CD1c-positive myeloid dendritic cell (primary cell): Measurements from ENCODE around the gene CD81.
"Not testable (repeated sequence)": the region's sequence is repeated elsewhere in the genome, so short reads cannot be mapped to it uniquely, and the experiment has no call there.

ENCODE experiments used
- DNase-seq: peaks from one replicate; pipeline ENCODE4 v3.0.0-alpha.2; 2016; ENCODE audit errors: extremely low spot score

The CD81 gene

GRCh38 chr11:2357246-2357645, 19.9 kb upstream of the CD81 start:
- no peak for DNase-seq

- not testable (repeated sequence) for DNase-seq
Observed at GRCh38 chr11:2357651-2358050, 19.5 kb upstream of the CD81 start.

- no peak for DNase-seq
Observed at GRCh38 chr11:2358754-2359442, 18.2 kb upstream of the CD81 start.

- no peak for DNase-seq
Observed at GRCh38 chr11:2359557-2359956, 17.6 kb upstream of the CD81 start.

GRCh38 chr11:2360081-2360642, 16.9 kb upstream of the CD81 start:
- DNase-seq: no peak

- DNase-seq: no peak
Observed at GRCh38 chr11:2361565-2361964, 15.5 kb upstream of the CD81 start.

GRCh38 chr11:2362414-2362813, 14.7 kb upstream of the CD81 start:
- no peak for DNase-seq

GRCh38 chr11:2363130-2363529, 14.0 kb upstream of the CD81 start:
- no peak for DNase-seq

- no peak for DNase-seq
Observed at GRCh38 chr11:2363577-2364370, 13.3 kb upstream of the CD81 start.

GRCh38 chr11:2364386-2364785, 12.7 kb upstream of the CD81 start:
- not testable (repeated sequence) for DNase-seq

- DNase-seq: no peak
Observed at GRCh38 chr11:2365571-2366210, 11.4 kb upstream of the CD81 start.

GRCh38 chr11:2366276-2366675, 10.8 kb upstream of the CD81 start:
- no peak for DNase-seq

- no peak for DNase-seq
Observed at GRCh38 chr11:2366733-2367132, 10.4 kb upstream of the CD81 start.

- no peak for DNase-seq
Observed at GRCh38 chr11:2367266-2368160, 9.6 kb upstream of the CD81 start.

GRCh38 chr11:2368178-2368850, 8.8 kb upstream of the CD81 start:
- no peak for DNase-seq

GRCh38 chr11:2368851-2369180, 8.3 kb upstream of the CD81 start:
- no peak for DNase-seq

GRCh38 chr11:2369320-2369719, 7.8 kb upstream of the CD81 start:
- DNase-seq: no peak

- no peak for DNase-seq
Observed at GRCh38 chr11:2369896-2370295, 7.2 kb upstream of the CD81 start.

GRCh38 chr11:2374456-2375201, 2.5 kb upstream of the CD81 start:
- no peak for DNase-seq

GRCh38 chr11:2375341-2375853, 1.7 kb upstream of the CD81 start:
- no peak for DNase-seq
